ENCODE data around the gene PNLDC1. TPM values are rescaled to one million over a fixed set of nuclear protein-coding genes. Genes with fewer than 3 reads are reported as not detected.

PNLDC1 gene
- polyA plus RNA-seq (ENCODE audit: insufficient read length) = 0.07 TPM
- long read RNA-seq, donor 1 = 0 reads
- long read RNA-seq, donor 2 = 0 reads
- long read RNA-seq, donor 3 = 0 reads
- long read RNA-seq, donor 4 = 0 reads
- long read RNA-seq, donor 5 = 0 reads
- long read RNA-seq, donor 6 = 0 reads
- long read RNA-seq, donor 7 = 0 reads
- long read RNA-seq, donor 8 = 0 reads

- no peak for DNase-seq
Observed at GRCh38 chr6:159800141-159800865, at the start of gene PNLDC1. Gene PNLDC1, plus strand, starts transcription at chr6:159800276. Its CDS starts 32 bp downstream, at chr6:159800308.

GRCh38 chr6:159751448-159751847 lies 48.6 kb upstream of the PNLDC1 start:
- no peak for DNase-seq

GRCh38 chr6:159753081-159753872 lies 46.8 kb upstream of the PNLDC1 start:
- no peak for DNase-seq

GRCh38 chr6:159754401-159754800 lies 45.7 kb upstream of the PNLDC1 start:
- no peak for DNase-seq

GRCh38 chr6:159754959-159755914 lies 44.8 kb upstream of the PNLDC1 start:
- no peak for DNase-seq

- no peak for DNase-seq
Observed at GRCh38 chr6:159756508-159756907, 43.6 kb upstream of the PNLDC1 start.

- DNase-seq = no peak
Observed at GRCh38 chr6:159758031-159759001, 41.8 kb upstream of the PNLDC1 start.

- no peak for DNase-seq
Observed at GRCh38 chr6:159759645-159760044, 40.4 kb upstream of the PNLDC1 start.

- DNase-seq = no peak
Observed at GRCh38 chr6:159760602-159761057, 39.4 kb upstream of the PNLDC1 start.

GRCh38 chr6:159761129-159761872 lies 38.8 kb upstream of the PNLDC1 start:
- DNase-seq = peak; percentile 33

GRCh38 chr6:159761873-159762680 lies 38.0 kb upstream of the PNLDC1 start, which contains the start of gene ACAT2:
Gene ACAT2, plus strand, starts transcription at chr6:159762045. Its CDS starts 43 bp downstream, at chr6:159762088.
- peak; percentile 89 for DNase-seq

- no peak for DNase-seq
Observed at GRCh38 chr6:159762681-159763293, 37.3 kb upstream of the PNLDC1 start.

- DNase-seq = no peak
Observed at GRCh38 chr6:159766906-159767305, 33.2 kb upstream of the PNLDC1 start.

GRCh38 chr6:159769470-159769869 lies 30.6 kb upstream of the PNLDC1 start:
- DNase-seq = no peak

GRCh38 chr6:159772196-159772595 lies 27.9 kb upstream of the PNLDC1 start:
- no peak for DNase-seq

- DNase-seq = no peak
Observed at GRCh38 chr6:159777240-159777904, 22.7 kb upstream of the PNLDC1 start.

GRCh38 chr6:159778131-159778530 lies 21.9 kb upstream of the PNLDC1 start:
- DNase-seq = no peak

All from left kidney (tissue), 8 donors.